ENCODE measurements around the gene FAM210A.

Gene FAM210A

DNA sequence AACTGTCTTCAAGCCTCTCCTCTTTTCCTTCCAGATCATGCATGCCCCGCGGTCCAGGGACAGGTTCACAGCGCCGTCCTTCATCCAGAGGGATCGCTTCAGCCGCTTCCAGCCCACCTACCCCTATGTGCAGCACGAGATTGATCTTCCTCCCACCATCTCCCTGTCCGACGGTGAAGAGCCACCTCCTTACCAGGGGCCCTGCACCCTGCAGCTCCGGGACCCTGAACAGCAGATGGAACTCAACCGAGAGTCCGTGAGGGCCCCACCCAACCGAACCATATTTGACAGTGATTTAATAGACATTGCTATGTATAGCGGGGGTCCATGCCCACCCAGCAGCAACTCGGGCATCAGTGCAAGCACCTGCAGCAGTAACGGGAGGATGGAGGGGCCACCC is 81.3 kb downstream of the FAM210A start:
- no peak for DNase-seq (ENCODE audit: low read depth)

DNA sequence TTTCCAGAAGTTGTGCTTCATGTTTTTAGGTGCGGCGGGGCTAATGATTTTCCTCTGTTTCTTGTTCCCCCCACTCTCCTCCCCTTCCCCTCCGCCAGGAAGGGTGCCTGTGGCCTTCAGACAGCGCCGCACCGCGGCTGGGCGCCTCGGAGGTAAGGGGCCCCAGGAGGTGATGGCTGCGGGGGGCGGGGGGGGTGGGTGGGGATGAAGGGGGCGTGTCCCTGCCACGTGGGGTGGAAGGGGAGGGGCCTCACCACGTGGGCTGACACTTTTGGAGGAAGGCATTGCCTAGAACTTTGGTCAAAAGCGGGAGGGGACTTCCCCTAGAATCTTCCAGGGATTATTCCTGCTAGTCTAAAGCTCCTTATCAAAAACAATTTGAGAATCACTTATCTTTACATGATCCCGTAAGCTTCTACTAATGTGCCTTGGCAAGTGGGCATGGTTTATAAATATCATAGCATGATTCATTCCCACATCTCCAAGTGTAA is 83.1 kb downstream of the FAM210A start:
- no peak for DNase-seq (ENCODE audit: low read depth)

- DNase-seq (ENCODE audit: low read depth), result no peak
These were observed 83.9 kb downstream of the FAM210A start for GRCh38 chr18:13642440-13642827.

DNA sequence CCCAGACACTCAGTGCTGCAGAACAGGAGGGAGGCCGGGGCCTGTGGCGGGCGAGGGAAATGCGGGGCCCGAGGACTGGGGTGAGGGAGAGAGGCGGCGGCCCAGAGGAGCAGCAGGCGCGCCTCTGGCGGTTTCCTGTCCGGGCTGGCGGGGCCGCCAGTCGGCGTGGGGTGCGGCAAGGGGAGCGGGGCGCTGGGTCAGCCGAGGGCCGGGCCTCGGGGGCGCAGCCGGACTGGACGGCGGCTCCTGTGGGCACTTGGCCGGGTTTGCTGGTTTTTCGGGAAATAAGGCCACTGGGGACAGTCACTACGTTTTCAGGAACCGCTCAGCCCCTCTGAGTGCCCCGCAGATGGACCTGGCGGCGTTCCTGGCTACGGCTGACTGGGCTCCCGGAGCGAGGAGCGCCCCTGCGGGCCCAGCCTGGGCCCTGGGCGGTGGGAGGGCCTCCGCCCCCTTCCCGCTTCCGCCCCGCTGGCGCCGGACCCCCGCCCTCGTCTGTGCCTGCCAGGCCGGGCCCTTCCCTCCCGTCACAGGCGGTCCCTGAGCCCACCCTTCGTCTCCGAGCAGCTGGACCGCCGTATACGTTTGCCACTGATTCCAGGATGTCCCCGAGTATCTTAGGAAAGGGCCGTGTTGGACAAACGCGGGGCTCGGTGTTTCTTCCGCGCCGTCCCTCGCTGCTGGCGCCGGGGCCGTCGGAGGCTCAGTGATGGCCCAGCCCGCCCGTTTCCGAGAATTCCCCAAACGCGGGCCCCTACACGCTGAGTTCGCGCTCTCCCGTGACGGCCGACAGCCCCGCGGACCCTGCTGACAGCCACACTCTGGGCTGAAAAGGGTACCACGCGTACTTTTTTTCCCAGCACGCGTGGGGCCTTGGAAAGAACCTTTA is 84.6 kb downstream of the FAM210A start:
- no peak for DNase-seq (ENCODE audit: low read depth)

DNA sequence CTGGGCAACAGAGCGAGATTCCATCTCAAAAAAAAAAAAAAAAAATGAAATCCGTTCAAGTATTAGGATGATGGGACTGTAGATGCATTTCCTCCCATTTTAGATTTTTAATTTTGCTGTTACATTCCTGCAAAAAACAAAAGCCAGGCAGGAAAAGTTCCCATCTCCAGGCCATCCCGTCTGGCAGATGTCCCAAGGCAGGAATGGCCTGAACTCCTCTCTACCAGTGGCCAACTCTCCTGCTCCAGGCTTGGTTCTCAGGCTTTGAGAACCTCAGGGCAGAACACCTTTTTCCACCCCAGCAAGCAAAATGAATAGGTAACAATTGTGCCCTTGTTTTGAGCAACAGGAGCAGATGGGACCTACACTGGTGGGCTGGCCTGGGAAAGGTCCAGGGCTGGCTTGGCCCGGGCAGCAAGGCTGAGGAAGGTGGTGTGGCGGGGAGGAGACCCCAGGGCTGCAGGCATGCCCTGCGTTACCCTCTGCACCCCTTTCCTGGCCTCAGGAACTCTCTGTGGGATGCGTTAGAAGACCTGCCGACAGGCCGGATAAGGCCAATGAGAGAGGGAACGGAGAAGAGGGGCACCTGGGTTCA is 86.0 kb downstream of the FAM210A start:
- no peak for DNase-seq (ENCODE audit: low read depth)

DNA sequence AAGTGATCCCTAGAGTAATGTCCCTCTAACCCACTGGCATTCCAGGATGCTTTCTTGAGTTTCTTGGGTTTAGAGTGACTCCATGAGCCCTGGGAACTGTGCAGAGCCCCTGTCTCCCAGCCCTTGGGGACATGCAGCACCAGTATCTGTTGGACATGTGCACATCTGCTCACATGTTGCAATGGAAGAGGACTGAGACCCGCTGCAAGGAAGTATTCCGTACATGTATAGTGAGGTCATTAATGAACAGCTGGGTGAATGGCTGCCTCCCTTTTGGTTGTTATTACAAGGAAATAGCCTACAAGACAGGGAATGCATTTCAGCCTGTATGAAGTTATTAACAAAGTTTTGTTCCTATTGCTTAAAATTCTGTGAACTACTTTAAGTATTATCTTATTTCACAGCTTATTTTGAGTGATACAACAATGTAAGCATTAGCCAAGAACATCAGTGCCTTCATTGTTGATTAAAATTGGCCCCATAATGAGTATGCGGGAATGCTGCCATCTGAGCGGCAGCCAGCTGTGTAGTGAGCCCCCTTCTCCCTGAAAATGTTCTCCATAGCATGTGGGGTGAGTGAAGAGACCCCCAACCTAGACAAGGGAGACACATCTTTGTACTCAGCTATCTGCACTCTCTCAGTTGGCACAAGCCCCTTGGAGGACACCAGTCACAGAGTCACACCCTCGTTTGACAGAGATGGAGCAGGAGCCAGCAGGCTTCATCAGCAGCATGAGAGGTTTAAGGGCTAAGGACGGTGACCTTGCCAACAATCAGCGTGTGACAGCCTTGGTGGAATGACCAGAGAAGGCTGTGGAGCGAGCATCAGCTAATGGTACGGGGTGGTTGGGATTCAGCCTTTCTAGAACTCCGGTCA is 87.4 kb downstream of the FAM210A start:
- no peak for DNase-seq (ENCODE audit: low read depth)

DNA sequence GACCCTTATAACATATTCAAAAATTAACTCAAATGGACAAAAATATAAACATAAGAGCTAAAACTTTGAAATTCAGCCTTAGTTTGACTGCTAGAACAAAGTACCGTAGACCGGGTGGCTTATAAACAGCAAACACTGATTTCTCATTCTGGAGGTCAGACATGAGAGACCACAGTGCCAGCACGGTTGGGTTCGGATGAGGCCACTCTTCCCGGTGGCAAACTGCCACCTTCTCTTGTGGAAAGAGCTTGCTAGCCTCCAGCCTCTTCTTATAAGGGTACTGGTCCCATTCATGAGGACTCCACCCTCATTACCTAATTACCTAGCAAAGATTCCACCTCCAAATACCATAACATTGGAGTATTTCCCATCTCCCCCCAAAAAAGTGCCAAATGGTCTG is 91.3 kb downstream of the FAM210A start:
- DNase-seq (ENCODE audit: low read depth), result no peak

DNA sequence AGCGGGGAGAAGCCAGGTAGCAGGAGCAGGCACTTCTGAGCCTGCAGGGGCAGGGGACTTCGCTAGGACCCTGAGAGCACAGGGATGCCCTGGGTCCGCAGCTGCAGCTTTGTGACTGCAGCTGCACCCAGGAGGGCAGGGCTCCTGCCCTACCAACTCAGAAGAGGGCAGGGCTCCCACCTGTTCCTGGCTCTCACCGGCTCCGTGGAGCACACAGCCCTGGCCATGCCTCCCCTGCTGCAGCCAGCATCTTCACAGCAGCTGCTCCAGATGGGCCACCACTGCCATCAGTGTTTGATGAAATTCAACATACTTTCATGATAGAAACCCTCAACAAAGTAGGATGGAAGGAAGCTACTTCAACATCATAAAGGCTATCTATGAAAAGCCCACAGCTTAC is 92.7 kb downstream of the FAM210A start:
- DNase-seq (ENCODE audit: low read depth), result no peak

- no peak for DNase-seq (ENCODE audit: low read depth)
These were observed 95.6 kb downstream of the FAM210A start for GRCh38 chr18:13630716-13631268.

GRCh38 chr18:13629841-13630715 is 96.3 kb downstream of the FAM210A start:
- DNase-seq (ENCODE audit: low read depth), result peak; percentile 51

GRCh38 chr18:13628211-13628610 is 98.1 kb downstream of the FAM210A start:
- DNase-seq (ENCODE audit: low read depth), result no peak

GRCh38 chr18:13627639-13628038 is 98.7 kb downstream of the FAM210A start:
- no peak for DNase-seq (ENCODE audit: low read depth)

DNA sequence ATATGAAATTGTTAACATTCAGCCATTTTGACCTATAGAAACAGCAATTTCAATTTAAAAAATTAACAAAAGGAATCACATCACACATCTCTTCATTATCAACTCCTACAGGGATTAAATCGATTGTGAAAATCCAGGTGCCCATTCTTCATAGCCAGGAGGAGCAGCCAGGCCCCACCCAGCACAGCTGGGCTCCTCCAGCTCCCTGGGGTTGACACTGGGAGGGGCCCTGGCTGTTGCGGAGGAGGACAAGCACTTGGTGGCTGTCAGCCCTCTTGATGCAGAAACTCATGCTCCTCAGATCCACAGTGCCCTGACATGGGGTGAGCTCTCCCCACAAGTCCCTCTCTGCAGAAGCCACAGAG is 99.8 kb downstream of the FAM210A start:
- DNase-seq (ENCODE audit: low read depth), result no peak

DNA sequence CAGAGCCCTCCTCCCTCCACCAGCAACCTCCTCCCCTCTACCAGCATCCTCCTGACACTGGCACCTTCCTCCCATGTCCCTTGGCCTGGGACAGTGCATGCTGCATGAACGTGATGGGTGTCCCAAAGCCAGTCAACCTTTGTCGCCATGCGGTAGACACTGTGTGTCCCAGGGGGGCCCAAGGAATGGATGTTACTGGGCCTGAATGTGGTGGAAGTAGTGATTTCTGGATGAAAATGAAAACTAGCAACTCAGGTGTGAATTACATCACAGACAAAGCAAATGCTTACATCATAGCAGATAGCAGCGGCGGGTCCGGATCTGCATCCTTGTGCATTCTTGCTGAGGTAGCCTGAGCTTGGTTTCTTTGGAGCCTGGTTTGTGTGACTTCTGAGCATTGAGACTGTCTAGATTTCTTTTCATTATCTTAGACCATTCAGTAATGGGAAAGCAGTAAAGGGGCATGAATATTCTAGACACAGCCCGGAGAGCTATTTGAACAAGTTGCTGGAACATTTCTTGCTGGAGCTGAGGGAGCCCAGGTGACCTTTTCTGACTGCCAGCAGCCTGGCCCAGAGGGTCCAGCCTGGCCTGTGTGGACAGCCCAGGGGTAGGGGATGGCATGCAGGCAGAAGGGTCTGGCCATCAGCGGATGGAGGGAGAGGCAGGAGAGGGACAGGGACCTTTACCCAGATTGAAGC is 100.4 kb downstream of the FAM210A start:
- DNase-seq (ENCODE audit: low read depth), result no peak

DNA sequence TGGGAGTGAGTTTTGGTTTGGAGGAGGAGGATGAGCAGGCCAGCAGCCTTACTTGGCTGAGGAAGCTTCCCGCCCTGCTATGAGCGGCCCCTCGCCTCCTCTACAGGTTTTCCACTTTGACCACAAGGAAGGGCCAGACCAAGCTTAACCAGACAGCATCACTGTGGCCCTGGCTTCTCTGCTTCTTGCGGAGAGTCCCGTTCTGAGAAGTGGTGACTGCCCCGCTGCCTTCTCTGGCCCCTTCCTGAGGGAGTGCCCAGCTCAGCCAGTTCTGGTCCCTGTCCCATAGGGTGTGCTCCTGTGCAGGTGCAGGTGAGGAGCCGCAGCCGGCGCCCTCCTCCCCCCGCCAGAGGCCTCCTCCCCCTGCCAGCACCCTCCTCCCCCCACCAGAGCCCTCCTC is 101.0 kb downstream of the FAM210A start:
- DNase-seq (ENCODE audit: low read depth), result no peak

DNA sequence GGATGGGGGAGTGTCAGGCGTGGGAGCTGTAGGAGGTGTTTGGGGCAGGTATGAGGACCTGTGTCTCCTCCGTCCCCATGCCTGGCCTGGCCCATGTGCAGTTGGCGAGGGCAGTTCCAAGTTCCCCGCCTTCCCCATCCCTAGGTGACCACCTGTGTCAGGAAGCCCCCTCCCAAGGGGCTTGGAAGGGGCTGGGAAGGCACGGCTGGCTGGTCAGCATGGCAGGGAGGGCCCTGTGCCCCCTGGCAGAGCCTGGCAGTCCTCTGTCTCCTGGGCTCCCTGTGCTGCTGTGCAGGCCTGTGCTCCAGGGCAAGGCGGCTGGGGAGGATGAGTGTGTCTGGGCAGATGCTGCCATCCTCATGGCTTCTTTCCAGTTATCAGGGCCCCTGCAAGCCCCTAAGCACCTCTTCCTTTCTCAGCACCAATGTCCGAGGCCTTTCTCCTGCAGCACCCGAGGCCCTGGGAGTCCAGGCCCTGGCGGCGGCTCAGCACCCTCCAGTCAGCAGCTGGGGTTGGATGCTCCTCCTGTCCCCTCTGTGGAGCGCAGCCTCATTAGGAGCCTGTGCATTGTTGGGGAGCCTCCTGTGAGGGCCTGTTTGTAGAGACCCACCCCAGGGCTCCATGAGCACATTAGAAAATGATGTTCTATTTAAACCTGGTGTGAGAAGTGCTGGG is 101.7 kb downstream of the FAM210A start:
- DNase-seq (ENCODE audit: low read depth), result no peak

- DNase-seq (ENCODE audit: low read depth), result no peak
These were observed 102.5 kb downstream of the FAM210A start for GRCh38 chr18:13623871-13624270.

- DNase-seq (ENCODE audit: low read depth), result no peak
These were observed 103.0 kb downstream of the FAM210A start for GRCh38 chr18:13623348-13623747.

DNA sequence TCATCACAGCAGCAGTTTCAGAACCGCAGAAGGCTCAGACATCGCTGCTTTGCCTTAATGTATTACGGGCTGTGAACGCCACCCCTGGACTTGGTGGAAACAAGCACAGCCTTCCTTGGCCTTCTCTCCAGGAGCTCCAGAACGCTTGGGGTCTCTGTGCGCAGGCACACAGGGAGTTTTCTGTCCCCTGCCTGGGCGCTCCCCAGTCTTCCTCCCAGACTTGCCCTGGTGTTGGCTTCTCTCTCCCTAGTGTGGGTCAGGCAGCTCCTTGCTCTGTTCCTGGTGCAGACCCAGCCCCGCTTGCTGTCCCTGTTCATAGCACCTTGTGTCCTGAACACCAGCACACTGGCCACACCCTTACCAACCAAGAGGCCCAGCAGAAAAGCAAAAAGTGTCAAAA is 103.6 kb downstream of the FAM210A start:
- no peak for DNase-seq (ENCODE audit: low read depth)
